ENCODE results near the gene POTEC. TPM values are rescaled to one million over a fixed set of nuclear protein-coding genes. Genes with fewer than 3 reads are reported as not detected.
"Not testable (repeated sequence)": the region's sequence is repeated elsewhere in the genome, so short reads cannot be mapped to it uniquely, and the experiment has no call there.

Gene POTEC
- total RNA-seq: not detected
- polyA plus RNA-seq: not detected
- long read RNA-seq, donor 1: 0 reads
- long read RNA-seq, donor 2: 0 reads
- long read RNA-seq, donor 3: 0 reads

- H3K4me1 ChIP-seq; H3K9me3 ChIP-seq; intact Hi-C loops (cut with DNase I); H3K36me3 ChIP-seq; ATAC-seq; H3K4me3 ChIP-seq; H3K27me3 ChIP-seq; H3K27ac ChIP-seq; DNase-seq: not testable (repeated sequence)
- WGBS, 2 donors: 92 to 95% methylated on average over 44 to 46 of the region's 46 CpGs
Measured at GRCh38 chr18:14543446-14543964, at the start of gene POTEC. POTEC (minus strand) TSS chr18:14543600; CDS start chr18:14543146, 454 bp downstream.

- no peaks in the 10 kb centered on the region for H3K27me3 ChIP-seq
- H3K36me3 ChIP-seq: no peaks in the 10 kb centered on the region
- intact Hi-C loops (cut with DNase I): no loop called here
- ATAC-seq (no peak), DNase-seq (no peak)
- no peak overlapping the region for H3K4me3 ChIP-seq
- peaks cover 0 to 3% (median 0%) of the 10 kb centered on the region in 11 donors for H3K9me3 ChIP-seq
- H3K27ac ChIP-seq: no peak overlapping the region
- no peak for TF ChIP-seq CTCF (IDR thresholded peaks at IDR 0.05)
- no peaks in the 10 kb centered on the region for H3K4me1 ChIP-seq
- 42 to 53% methylated on average over 3 of the region's 3 CpGs for WGBS, 2 donors
Measured at GRCh38 chr18:14577971-14578370, 34.6 kb upstream of the POTEC start.

- ATAC-seq; H3K36me3 ChIP-seq; H3K9me3 ChIP-seq; H3K27me3 ChIP-seq; H3K4me1 ChIP-seq; H3K4me3 ChIP-seq; DNase-seq; intact Hi-C loops (cut with DNase I); H3K27ac ChIP-seq: not testable (repeated sequence)
- WGBS, 2 donors: 31 to 45% methylated on average over 1 to 2 of the region's 2 CpGs
Measured at GRCh38 chr18:14559502-14559901, 16.1 kb upstream of the POTEC start.

- H3K36me3 ChIP-seq; intact Hi-C loops (cut with DNase I); ATAC-seq; DNase-seq; H3K4me3 ChIP-seq; H3K9me3 ChIP-seq; H3K4me1 ChIP-seq; H3K27me3 ChIP-seq; H3K27ac ChIP-seq: not testable (repeated sequence)
- 78% methylated on average over 1 of the region's 1 CpG; no CpG with 5 or more reads in 1 of the 2 donors for WGBS, 2 donors
Measured at GRCh38 chr18:14531659-14532058, 11.7 kb downstream of the POTEC start.

- DNase-seq; H3K27ac ChIP-seq; H3K36me3 ChIP-seq; H3K9me3 ChIP-seq; H3K4me1 ChIP-seq; intact Hi-C loops (cut with DNase I); H3K4me3 ChIP-seq; H3K27me3 ChIP-seq; ATAC-seq: not testable (repeated sequence)
- 50 to 54% methylated on average over 3 of the region's 3 CpGs for WGBS, 2 donors
Measured at GRCh38 chr18:14510707-14511106, 32.7 kb downstream of the POTEC start.

GRCh38 chr18:14503691-14504090 lies 39.7 kb downstream of the POTEC start:
- H3K27me3 ChIP-seq; H3K27ac ChIP-seq; H3K4me1 ChIP-seq; H3K4me3 ChIP-seq; DNase-seq; intact Hi-C loops (cut with DNase I); H3K9me3 ChIP-seq; ATAC-seq; H3K36me3 ChIP-seq: not testable (repeated sequence)
- 80 to 81% methylated on average over 7 of the region's 8 CpGs for WGBS, 2 donors

GRCh38 chr18:14501894-14502293 lies 41.5 kb downstream of the POTEC start:
- WGBS, 2 donors: 75 to 77% methylated on average over 4 of the region's 4 CpGs
- intact Hi-C loops (cut with DNase I); ATAC-seq: not testable (repeated sequence)

GRCh38 chr18:14489256-14490014 lies 54.0 kb downstream of the POTEC start:
- not testable (repeated sequence) for H3K27me3 ChIP-seq

More at GRCh38 chr18:14501894-14502293, 41.5 kb downstream of the POTEC start:
- not testable (repeated sequence) for DNase-seq, H3K36me3 ChIP-seq, H3K4me3 ChIP-seq, H3K9me3 ChIP-seq, H3K27me3 ChIP-seq, H3K4me1 ChIP-seq, H3K27ac ChIP-seq

GRCh38 chr18:14488789-14489188 lies 54.6 kb downstream of the POTEC start:
- intact Hi-C loops (cut with DNase I); H3K36me3 ChIP-seq; H3K27me3 ChIP-seq; DNase-seq; H3K4me1 ChIP-seq; H3K4me3 ChIP-seq; H3K27ac ChIP-seq; H3K9me3 ChIP-seq; ATAC-seq: not testable (repeated sequence)
- WGBS, 2 donors: 87 to 92% methylated on average over 15 to 17 of the region's 17 CpGs

More at GRCh38 chr18:14489256-14490014, 54.0 kb downstream of the POTEC start:
- intact Hi-C loops (cut with DNase I); H3K9me3 ChIP-seq; H3K4me3 ChIP-seq; H3K36me3 ChIP-seq; DNase-seq; H3K27ac ChIP-seq; ATAC-seq; H3K4me1 ChIP-seq: not testable (repeated sequence)
- 69 to 70% methylated on average over 26 to 43 of the region's 47 CpGs for WGBS, 2 donors

- intact Hi-C loops (cut with DNase I); H3K4me3 ChIP-seq; DNase-seq; H3K36me3 ChIP-seq; ATAC-seq; H3K27me3 ChIP-seq; H3K9me3 ChIP-seq; H3K27ac ChIP-seq; H3K4me1 ChIP-seq: not testable (repeated sequence)
- WGBS, 2 donors: 92 to 93% methylated on average over 16 to 38 of the region's 42 CpGs
Measured at GRCh38 chr18:14486926-14487580, 56.3 kb downstream of the POTEC start.

All from heart right ventricle (tissue), 16 donors.